OCI-LY7 (cell line): Measurements from ENCODE around the gene C16orf46. TPM values are rescaled to one million over a fixed set of nuclear protein-coding genes. Genes with fewer than 3 reads are reported as not detected.
"Not testable (repeated sequence)": the region's sequence is repeated elsewhere in the genome, so short reads cannot be mapped to it uniquely, and the experiment has no call there.

Source experiments
- BruUV-seq: library from RNA; stranded (reverse); fragments of 400-500 nt; replicated peaks from 2 replicates; lab custom pipeline; 2021; lab: Mats Ljungman, UMichigan
- CTCF ChIA-PET: fragments of 300-600 bp; sonication (Branson Sonifier 250); formaldehyde crosslinking; loops from one replicate; lab custom pipeline; 2022; ENCODE audit warnings: antibody characterized with exemption; ENCODE audit not compliant: unreplicated experiment; lab: Charles Lee
- POLR2A ChIA-PET: fragments of 300-600 bp; sonication (Branson Sonifier 250); formaldehyde crosslinking; loops from one replicate; lab custom pipeline; 2022; ENCODE audit warnings: antibody characterized with exemption; lab: Charles Lee
- DNase-seq: peaks from one replicate; pipeline ENCODE4 v3.0.0-alpha.2; 2015; ENCODE audit warnings: low spot score
- H2AFZ ChIP-seq: fragments of 200-600 bp; sonication (generic), shearing (Covaris generic); 2 replicates; pipeline ENCODE4 v1.6.1; 2014; ENCODE audit warnings: mild to moderate bottlenecking, antibody characterized with exemption, low read length, moderate library complexity
- H3K27ac ChIP-seq: fragments of 200-600 bp; sonication (generic); 2 replicates; pipeline ENCODE4 v1.5.1; 2014; ENCODE audit warnings: mixed run types, low read depth, mild to moderate bottlenecking, moderate library complexity, low read length, inconsistent platforms; ENCODE audit not compliant: poor library complexity, severe bottlenecking
- H3K36me3 ChIP-seq: fragments of 200-600 bp; sonication (generic); 2 replicates; pipeline ENCODE4 v1.6.1; 2014; ENCODE audit warnings: mild to moderate bottlenecking, antibody characterized with exemption, low read length, moderate library complexity, mixed read lengths; ENCODE audit not compliant: insufficient read depth
- H3K4me1 ChIP-seq: fragments of 200-600 bp; sonication (generic); 2 replicates; pipeline ENCODE4 v1.5.1; 2014; ENCODE audit warnings: mild to moderate bottlenecking, low read length; ENCODE audit not compliant: insufficient read depth, poor library complexity, severe bottlenecking
- H3K4me2 ChIP-seq: fragments of 200-600 bp; sonication (generic); 2 replicates; pipeline ENCODE4 v1.6.1; 2014; ENCODE audit warnings: mild to moderate bottlenecking, low read length
- H3K4me3 ChIP-seq: fragments of 200-600 bp; sonication (generic); 2 replicates; pipeline ENCODE4 v1.5.1; 2014; ENCODE audit warnings: mild to moderate bottlenecking, low read depth, low read length; ENCODE audit not compliant: poor library complexity, severe bottlenecking
- H3K79me2 ChIP-seq: fragments of 200-600 bp; sonication (generic); 2 replicates; pipeline ENCODE4 v1.6.1; 2016; ENCODE audit warnings: low read depth, mild to moderate bottlenecking, low read length, moderate library complexity, mixed read lengths; ENCODE audit not compliant: insufficient read depth
- H3K9me2 ChIP-seq: fragments of 200-600 bp; sonication (generic); 2 replicates; pipeline ENCODE4 v1.6.1; 2016; ENCODE audit warnings: mild to moderate bottlenecking, low read length, mixed read lengths; ENCODE audit not compliant: insufficient read depth
- H3K9me3 ChIP-seq: fragments of 200-600 bp; sonication (generic); 2 replicates; pipeline ENCODE4 v1.6.1; 2014; ENCODE audit warnings: mild to moderate bottlenecking, mixed run types, low read length, mixed read lengths
- H4K20me1 ChIP-seq: fragments of 200-600 bp; sonication (generic); 2 replicates; pipeline ENCODE4 v1.6.1; 2014; ENCODE audit warnings: mild to moderate bottlenecking, antibody characterized with exemption, low read length, moderate library complexity, mixed read lengths; ENCODE audit not compliant: insufficient read depth
- EZH2phosphoT487 ChIP-seq: fragments of 200-600 bp; sonication (generic); IDR thresholded peaks from 2 replicates; pipeline ENCODE4 v1.6.1; 2018; ENCODE audit warnings: low read depth, borderline replicate concordance, mild to moderate bottlenecking, mixed run types, antibody characterized with exemption, low read length, moderate library complexity, mixed read lengths
- intact Hi-C: fragments of 100-400 bp; cut with micrococcal nuclease; formaldehyde crosslinking; loops from one replicate; pipeline ENCODE4 v1.10.0; 2022; ENCODE audit not compliant: unreplicated experiment
- total RNA-seq, 2 experiments: library from RNA; depleted of rRNA in 1 of 2; stranded (reverse); fragments of >200 nt in 1 of 2; shearing (Covaris generic) in 1 of 2; gene quantifications; 2 replicates each; pipeline ENCODE4 v1.2.3, GENCODE V29; 2014 to 2022
- TF ChIP-seq, protein P1 (sequence below): fragments of 200-600 bp; sonication (generic); conservative IDR thresholded peaks from 2 replicates; pipeline ENCODE4 v1.5.1; 2014; ENCODE audit warnings: mild to moderate bottlenecking, antibody characterized with exemption, low read length, moderate library complexity, mixed read lengths

The C16orf46 gene
- total RNA-seq, 2 experiments from 2014 or later, result 0.69 to 1.2 TPM

DNA sequence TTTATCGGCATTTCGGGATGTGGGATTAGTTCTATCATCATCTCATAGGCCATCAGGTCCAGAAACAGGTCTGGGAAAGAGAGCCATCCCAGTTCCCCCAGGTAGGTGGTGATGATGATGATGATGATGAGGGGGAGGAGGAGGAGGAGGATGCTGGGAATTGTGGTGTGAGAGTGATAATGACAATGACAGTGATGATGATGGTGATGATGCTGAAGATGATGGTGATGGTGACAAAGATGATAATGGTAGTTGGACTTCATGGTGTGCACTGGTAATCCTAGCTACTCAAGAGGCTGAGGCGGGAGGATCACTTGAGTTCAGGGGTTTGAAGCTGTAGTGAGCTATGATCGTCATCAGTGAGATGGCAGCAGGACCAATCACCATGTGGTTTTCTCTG is 35.4 kb upstream of the C16orf46 start:
- Histone ChIP-seq H3K4me2 (no peak overlapping the region), H3K9me3 (no peaks in the 10 kb centered on the region), H4K20me1 (no peaks in the 10 kb centered on the region), H3K79me2 (no peaks in the 10 kb centered on the region), H3K4me1 (no peaks in the 10 kb centered on the region), H3K27ac (no peak overlapping the region), H2AFZ (no peak overlapping the region), H3K36me3 (no peaks in the 10 kb centered on the region), H3K4me3 (no peak overlapping the region), H3K9me2 (no peaks in the 10 kb centered on the region)
- no TSS peak for BruUV-seq
- no peak for TF ChIP-seq EZH2phosphoT487
- TF ChIP-seq, protein P1, sequence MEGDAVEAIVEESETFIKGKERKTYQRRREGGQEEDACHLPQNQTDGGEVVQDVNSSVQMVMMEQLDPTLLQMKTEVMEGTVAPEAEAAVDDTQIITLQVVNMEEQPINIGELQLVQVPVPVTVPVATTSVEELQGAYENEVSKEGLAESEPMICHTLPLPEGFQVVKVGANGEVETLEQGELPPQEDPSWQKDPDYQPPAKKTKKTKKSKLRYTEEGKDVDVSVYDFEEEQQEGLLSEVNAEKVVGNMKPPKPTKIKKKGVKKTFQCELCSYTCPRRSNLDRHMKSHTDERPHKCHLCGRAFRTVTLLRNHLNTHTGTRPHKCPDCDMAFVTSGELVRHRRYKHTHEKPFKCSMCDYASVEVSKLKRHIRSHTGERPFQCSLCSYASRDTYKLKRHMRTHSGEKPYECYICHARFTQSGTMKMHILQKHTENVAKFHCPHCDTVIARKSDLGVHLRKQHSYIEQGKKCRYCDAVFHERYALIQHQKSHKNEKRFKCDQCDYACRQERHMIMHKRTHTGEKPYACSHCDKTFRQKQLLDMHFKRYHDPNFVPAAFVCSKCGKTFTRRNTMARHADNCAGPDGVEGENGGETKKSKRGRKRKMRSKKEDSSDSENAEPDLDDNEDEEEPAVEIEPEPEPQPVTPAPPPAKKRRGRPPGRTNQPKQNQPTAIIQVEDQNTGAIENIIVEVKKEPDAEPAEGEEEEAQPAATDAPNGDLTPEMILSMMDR, result no peak
- ChIA-PET CTCF (no interaction called here), POLR2A (no interaction called here)
- DNase-seq, result no peak
- intact Hi-C loops, result no loop called here

DNA sequence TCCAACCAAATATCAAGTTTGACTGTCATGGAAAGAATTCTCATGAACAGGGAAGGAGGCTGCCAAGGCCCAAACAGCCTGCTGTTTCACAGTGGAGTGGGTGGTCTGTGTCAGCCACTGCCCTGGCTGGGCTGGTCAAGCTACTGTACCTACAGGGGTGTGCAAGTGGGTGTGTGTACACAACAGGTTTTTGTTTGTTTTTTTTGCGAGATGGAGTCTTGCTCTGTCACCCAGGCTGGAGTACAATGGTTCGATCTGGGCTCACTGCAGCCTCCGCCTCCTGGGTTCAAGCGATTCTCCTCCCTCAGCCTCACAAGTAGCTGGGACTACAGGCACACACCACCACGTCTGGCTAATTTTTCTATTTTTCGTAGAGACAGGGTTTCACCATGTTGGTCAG is 32.2 kb upstream of the C16orf46 start:
- H3K9me3 ChIP-seq, BruUV-seq, H4K20me1 ChIP-seq, H3K36me3 ChIP-seq, H3K4me3 ChIP-seq, H3K27ac ChIP-seq, DNase-seq, POLR2A ChIA-PET, H3K4me2 ChIP-seq, intact Hi-C loops, CTCF ChIA-PET, H2AFZ ChIP-seq, H3K4me1 ChIP-seq, H3K9me2 ChIP-seq, H3K79me2 ChIP-seq: not testable (repeated sequence)

DNA sequence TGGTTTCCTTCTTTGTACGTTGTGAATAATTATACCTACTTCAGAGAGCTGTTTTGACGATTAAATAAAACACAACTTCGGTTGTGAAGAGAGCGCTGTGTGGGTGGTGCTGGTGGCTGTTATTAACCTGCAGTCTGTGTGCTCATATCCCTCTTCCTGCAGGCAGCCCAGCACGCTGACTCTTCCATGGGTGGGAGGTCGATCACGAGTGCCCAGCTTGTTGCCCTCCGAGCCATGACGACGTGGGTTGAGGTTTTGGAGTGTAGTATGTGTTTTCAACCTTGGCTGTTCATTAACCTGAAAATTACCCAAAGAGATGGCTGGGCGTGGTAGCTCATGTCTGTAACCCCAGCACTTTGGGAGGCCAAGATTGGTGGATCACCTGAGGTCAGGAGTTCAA is 30.5 kb upstream of the C16orf46 start:
- CTCF ChIA-PET, result interaction anchor here (0.5 to 0.6 kb wide), 2 partner anchors 9 to 60 kb away, joined by 3 read pairs; no protein-coding TSS in a partner anchor
- POLR2A ChIA-PET, result no interaction called here
- Histone ChIP-seq H3K36me3 (no peaks in the 10 kb centered on the region), H3K4me2 (no peak overlapping the region), H3K4me1 (no peaks in the 10 kb centered on the region), H4K20me1 (no peaks in the 10 kb centered on the region), H3K79me2 (no peaks in the 10 kb centered on the region), H3K9me2 (no peaks in the 10 kb centered on the region), H3K27ac (no peak overlapping the region), H3K9me3 (no peaks in the 10 kb centered on the region), H3K4me3 (no peak overlapping the region), H2AFZ (no peak overlapping the region)
- TF ChIP-seq, protein P1, result no peak
- TF ChIP-seq EZH2phosphoT487, result no peak
- intact Hi-C loops, result no loop called here
- BruUV-seq, result no TSS peak
- no peak for DNase-seq
